Loucy (cell line): ENCODE measurements around the gene ZCCHC8.
A peak's percentile ranks its signal among the peaks of the same experiment; 100 is the strongest.

Source experiments
- H2AFZ ChIP-seq: fragments of 200-600 bp; sonication (generic); 2 replicates; pipeline ENCODE4 v1.6.0; 2016; ENCODE audit warnings: antibody characterized with exemption, mild to moderate bottlenecking, low read length, moderate library complexity
- H3F3A ChIP-seq: fragments of 200-600 bp; 2 replicates; pipeline ENCODE4 v1.6.0; 2016; ENCODE audit warnings: antibody characterized with exemption, low read depth, mild to moderate bottlenecking
- H3K27me3 ChIP-seq: fragments of 200-600 bp; sonication (generic); 2 replicates; pipeline ENCODE4 v1.6.1; 2014; ENCODE audit warnings: low read length, mild to moderate bottlenecking; ENCODE audit not compliant: insufficient read depth, poor library complexity, severe bottlenecking
- H3K36me3 ChIP-seq: fragments of 200-600 bp; sonication (generic); 2 replicates; pipeline ENCODE4 v1.6.1; 2016; ENCODE audit warnings: low read length; ENCODE audit not compliant: insufficient read depth
- H3K4me1 ChIP-seq: fragments of 200-600 bp; sonication (generic); 2 replicates; pipeline ENCODE4 v1.5.1; 2014; ENCODE audit warnings: low read length, mild to moderate bottlenecking; ENCODE audit not compliant: insufficient read depth, poor library complexity, severe bottlenecking
- H3K4me2 ChIP-seq: fragments of 200-600 bp; sonication (generic); 2 replicates; pipeline ENCODE4 v1.6.0; 2014; ENCODE audit warnings: antibody characterized with exemption, low read length, low read depth, mild to moderate bottlenecking; ENCODE audit not compliant: poor library complexity, severe bottlenecking
- H3K4me3 ChIP-seq: fragments of 200-600 bp; sonication (generic); 2 replicates; pipeline ENCODE4 v1.5.1; 2014; ENCODE audit warnings: low read length, mild to moderate bottlenecking, mixed read lengths; ENCODE audit not compliant: poor library complexity, severe bottlenecking
- H3K79me2 ChIP-seq: fragments of 200-600 bp; sonication (generic); 2 replicates; pipeline ENCODE4 v1.6.1; 2014; ENCODE audit warnings: low read length; ENCODE audit not compliant: insufficient read depth
- H3K9ac ChIP-seq: fragments of 200-600 bp; sonication (generic); 2 replicates; pipeline ENCODE4 v1.6.0; 2014; ENCODE audit warnings: mild to moderate bottlenecking, low read depth, low read length, moderate library complexity; ENCODE audit not compliant: poor library complexity, severe bottlenecking
- H3K9me2 ChIP-seq: fragments of 200-600 bp; sonication (generic); replicated peaks from 2 replicates; pipeline ENCODE4 v1.6.1; 2016; ENCODE audit warnings: low read depth, low read length, mixed read lengths
- H3K9me3 ChIP-seq: fragments of 200-600 bp; sonication (generic); 2 replicates; pipeline ENCODE4 v1.6.1; 2014; ENCODE audit warnings: mild to moderate bottlenecking, antibody characterized with exemption, low read length, low read depth; ENCODE audit not compliant: insufficient read depth
- H4K20me1 ChIP-seq: fragments of 200-600 bp; sonication (generic); 2 replicates; pipeline ENCODE4 v1.6.0; 2014; ENCODE audit warnings: antibody characterized with exemption, low read length, mild to moderate bottlenecking; ENCODE audit not compliant: insufficient read depth, poor library complexity, severe bottlenecking
- CTCF ChIP-seq: fragments of 200-600 bp; sonication (generic); conservative IDR thresholded peaks from 2 replicates; pipeline ENCODE4 v1.5.1; 2014; ENCODE audit warnings: mild to moderate bottlenecking, antibody characterized with exemption, low read length
- EZH2phosphoT487 ChIP-seq: fragments of 200-600 bp; IDR thresholded peaks from 2 replicates; pipeline ENCODE4 v1.6.1; 2018; ENCODE audit warnings: antibody characterized with exemption, mild to moderate bottlenecking, moderate library complexity, borderline replicate concordance

Gene ZCCHC8

GRCh38 chr12:122533856-122534255 is 33.1 kb upstream of the ZCCHC8 start:
- Histone ChIP-seq H3K4me3 (no peak overlapping the region), H3K9ac (no peak overlapping the region), H4K20me1 (peaks cover 21% of the 10 kb centered on the region), H3K9me3 (no peaks in the 10 kb centered on the region), H2AFZ (no peak overlapping the region), H3K36me3 (peaks cover 47% of the 10 kb centered on the region; the same call in 1 of the 2 replicates), H3K4me1 (peaks cover 13% of the 10 kb centered on the region), H3K27me3 (no peaks in the 10 kb centered on the region), H3K79me2 (peaks cover 52% of the 10 kb centered on the region), H3F3A (no peaks in the 10 kb centered on the region; the same call in 1 of the 2 replicates), H3K9me2 (no peaks in the 10 kb centered on the region), H3K4me2 (no peak overlapping the region)
- TF ChIP-seq CTCF: no peak
- no peak for TF ChIP-seq EZH2phosphoT487

- Histone ChIP-seq H3K4me2 (peak overlapping the region; percentile 88), H3K9ac (peak overlapping the region; percentile 94)
Observed at GRCh38 chr12:122528992-122529391, 28.3 kb upstream of the ZCCHC8 start.

DNA sequence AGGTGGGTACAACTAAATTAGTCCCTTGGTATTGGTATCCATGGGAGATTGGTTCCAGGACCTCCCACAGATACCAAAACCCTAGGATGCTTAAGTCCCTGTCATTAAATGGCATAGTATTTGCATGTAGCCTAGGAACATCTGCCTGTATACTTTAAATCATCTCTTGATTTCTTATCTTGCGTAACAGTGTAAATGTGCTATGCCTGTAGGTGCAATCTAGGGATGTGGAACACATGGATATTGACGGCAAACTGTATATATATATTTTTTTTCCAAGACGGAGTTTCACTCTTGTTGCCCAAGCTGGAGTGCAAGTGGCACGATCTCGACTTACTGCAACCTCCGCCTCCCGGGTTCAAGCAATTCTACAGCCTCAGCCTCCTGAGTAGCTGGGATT is 27.9 kb upstream of the ZCCHC8 start:
- H3K4me2 ChIP-seq: peak overlapping the region; percentile 88
- H2AFZ ChIP-seq: no peak overlapping the region
- no peaks in the 10 kb centered on the region for H3F3A ChIP-seq
- H3K4me3 ChIP-seq: peak overlapping the region; percentile 100
- peaks cover 4% of the 10 kb centered on the region for H3K27me3 ChIP-seq
- peaks cover 38% of the 10 kb centered on the region for H4K20me1 ChIP-seq
- H3K9me3 ChIP-seq: no peaks in the 10 kb centered on the region
- H3K4me1 ChIP-seq: peaks cover 36% of the 10 kb centered on the region
- peaks cover 93% of the 10 kb centered on the region for H3K79me2 ChIP-seq
- H3K9ac ChIP-seq: peak overlapping the region; percentile 94
- no peaks in the 10 kb centered on the region for H3K9me2 ChIP-seq
- peaks cover 16% of the 10 kb centered on the region for H3K36me3 ChIP-seq
- TF ChIP-seq EZH2phosphoT487 (no peak), CTCF (no peak)

More at GRCh38 chr12:122528992-122529391, 28.3 kb upstream of the ZCCHC8 start:
- H3K79me2 ChIP-seq: peaks cover 93% of the 10 kb centered on the region
- H3K4me3 ChIP-seq: peak overlapping the region; percentile 100
- TF ChIP-seq CTCF (no peak), EZH2phosphoT487 (no peak)
- H4K20me1 ChIP-seq: peaks cover 35% of the 10 kb centered on the region
- H3F3A ChIP-seq: no peaks in the 10 kb centered on the region
- peaks cover 16% of the 10 kb centered on the region for H3K36me3 ChIP-seq
- no peaks in the 10 kb centered on the region for H3K9me3 ChIP-seq
- H2AFZ ChIP-seq: no peak overlapping the region
- no peaks in the 10 kb centered on the region for H3K9me2 ChIP-seq
- H3K4me1 ChIP-seq: peaks cover 32% of the 10 kb centered on the region
- peaks cover 4% of the 10 kb centered on the region for H3K27me3 ChIP-seq
